Activated naive CD8-positive, alpha-beta T cell treated with anti-CD3 and anti-CD28 coated beads, Interleukin-2, amount 10 ng/mL, durations not matched to agents 7 days and 5 days (primary cell): Measurements from ENCODE around the gene ZNF423. TPM values are rescaled to one million over a fixed set of nuclear protein-coding genes. Genes with fewer than 3 reads are reported as not detected.

Experiments
- ATAC-seq: fragments of 150-1000 bp; cut with Tn5 transposase; one replicate; pipeline ENCODE4 v1.10.0; 2021; ENCODE audit warnings: low read depth, moderate library complexity
- POLR2A ChIA-PET: fragments of 350-600 bp; sonication (Branson Sonifier 250); formaldehyde crosslinking; loops from one replicate; lab custom pipeline; 2021; ENCODE audit warnings: antibody characterized with exemption; lab: Charles Lee
- DNase-seq: peaks from one replicate; pipeline ENCODE4 v3.0.0; 2021
- H3K27ac Mint-ChIP-seq: one replicate; pipeline ENCODE4 v1.8.0; 2022; ENCODE audit warnings: mild to moderate bottlenecking, mixed read lengths
- H3K27me3 Mint-ChIP-seq: one replicate; pipeline ENCODE4 v1.8.0; 2022; ENCODE audit warnings: mild to moderate bottlenecking, moderate library complexity, mixed read lengths
- H3K36me3 Mint-ChIP-seq: one replicate; pipeline ENCODE4 v1.8.0; 2021; ENCODE audit warnings: mild to moderate bottlenecking, mixed read lengths
- H3K4me1 Mint-ChIP-seq: one replicate; pipeline ENCODE4 v1.8.0; 2021; ENCODE audit warnings: mixed read lengths
- H3K4me3 Mint-ChIP-seq: one replicate; pipeline ENCODE4 v1.8.0; 2022; ENCODE audit warnings: mild to moderate bottlenecking, moderate library complexity, mixed read lengths
- H3K9me3 Mint-ChIP-seq: one replicate; pipeline ENCODE4 v1.8.0; 2021; ENCODE audit warnings: mixed read lengths
- total RNA-seq, 2 experiments: library from RNA; stranded (reverse); gene quantifications; one replicate each; pipeline ENCODE4 v1.2.3, GENCODE V29; 2021

Gene ZNF423
- total RNA-seq, 2 experiments from 2014 or later, result 0.06 TPM; not detected in 1

- no peaks in the 10 kb centered on the region for H3K36me3 Mint-ChIP-seq
- DNase-seq (no peak), ATAC-seq (no peak)
- H3K27ac Mint-ChIP-seq, result no peak overlapping the region
- peaks cover 16% of the 10 kb centered on the region for H3K27me3 Mint-ChIP-seq
- no peaks in the 10 kb centered on the region for H3K4me1 Mint-ChIP-seq
- POLR2A ChIA-PET, result no interaction called here
- H3K9me3 Mint-ChIP-seq, result no peaks in the 10 kb centered on the region
- H3K4me3 Mint-ChIP-seq, result no peak overlapping the region
Measured at GRCh38 chr16:49834531-49835151, 21.3 kb downstream of the ZNF423 start.

- POLR2A ChIA-PET, result no interaction called here
- ATAC-seq, result no peak
- no peak for DNase-seq
- peaks cover 11% of the 10 kb centered on the region for H3K27me3 Mint-ChIP-seq
- H3K4me3 Mint-ChIP-seq, result no peak overlapping the region
- H3K36me3 Mint-ChIP-seq, result no peaks in the 10 kb centered on the region
- H3K27ac Mint-ChIP-seq, result no peak overlapping the region
- no peaks in the 10 kb centered on the region for H3K9me3 Mint-ChIP-seq
- H3K4me1 Mint-ChIP-seq, result no peaks in the 10 kb centered on the region
Measured at GRCh38 chr16:49833796-49834530, 21.9 kb downstream of the ZNF423 start.

GRCh38 chr16:49833085-49833484 lies 22.8 kb downstream of the ZNF423 start:
- H3K9me3 Mint-ChIP-seq, result no peaks in the 10 kb centered on the region
- ATAC-seq, result no peak
- H3K36me3 Mint-ChIP-seq, result no peaks in the 10 kb centered on the region
- no peak overlapping the region for H3K27ac Mint-ChIP-seq
- POLR2A ChIA-PET, result no interaction called here
- H3K27me3 Mint-ChIP-seq, result peaks cover 11% of the 10 kb centered on the region
- no peaks in the 10 kb centered on the region for H3K4me1 Mint-ChIP-seq
- DNase-seq, result no peak
- no peak overlapping the region for H3K4me3 Mint-ChIP-seq

- ATAC-seq, result no peak
- POLR2A ChIA-PET, result no interaction called here
- Mint-ChIP-seq H3K27ac (no peak overlapping the region), H3K36me3 (no peaks in the 10 kb centered on the region), H3K4me1 (no peaks in the 10 kb centered on the region), H3K4me3 (no peak overlapping the region), H3K9me3 (no peaks in the 10 kb centered on the region), H3K27me3 (peaks cover 11% of the 10 kb centered on the region)
- no peak for DNase-seq
Measured at GRCh38 chr16:49832177-49832576, 23.7 kb downstream of the ZNF423 start.

GRCh38 chr16:49830873-49831272 lies 25.0 kb downstream of the ZNF423 start:
- ATAC-seq (no peak), DNase-seq (no peak)
- Mint-ChIP-seq H3K9me3 (no peaks in the 10 kb centered on the region), H3K27me3 (peaks cover 7% of the 10 kb centered on the region), H3K36me3 (no peaks in the 10 kb centered on the region), H3K4me3 (no peak overlapping the region), H3K4me1 (no peaks in the 10 kb centered on the region), H3K27ac (no peak overlapping the region)
- POLR2A ChIA-PET, result no interaction called here

GRCh38 chr16:49828533-49829267 lies 27.2 kb downstream of the ZNF423 start:
- POLR2A ChIA-PET, result no interaction called here
- no peak overlapping the region for H3K27ac Mint-ChIP-seq
- H3K9me3 Mint-ChIP-seq, result no peaks in the 10 kb centered on the region
- ATAC-seq (no peak), DNase-seq (no peak)
- H3K27me3 Mint-ChIP-seq, result peaks cover 7% of the 10 kb centered on the region
- no peaks in the 10 kb centered on the region for H3K36me3 Mint-ChIP-seq
- H3K4me1 Mint-ChIP-seq, result no peaks in the 10 kb centered on the region
- H3K4me3 Mint-ChIP-seq, result no peak overlapping the region

GRCh38 chr16:49827805-49828438 lies 28.0 kb downstream of the ZNF423 start:
- H3K27me3 Mint-ChIP-seq, result peaks cover 7% of the 10 kb centered on the region
- no peaks in the 10 kb centered on the region for H3K4me1 Mint-ChIP-seq
- DNase-seq, result no peak
- H3K9me3 Mint-ChIP-seq, result no peaks in the 10 kb centered on the region
- H3K36me3 Mint-ChIP-seq, result no peaks in the 10 kb centered on the region
- no peak overlapping the region for H3K4me3 Mint-ChIP-seq
- POLR2A ChIA-PET, result no interaction called here
- no peak overlapping the region for H3K27ac Mint-ChIP-seq
- no peak for ATAC-seq

- H3K4me3 Mint-ChIP-seq, result no peak overlapping the region
- peaks cover 7% of the 10 kb centered on the region for H3K27me3 Mint-ChIP-seq
- no peaks in the 10 kb centered on the region for H3K4me1 Mint-ChIP-seq
- no peak overlapping the region for H3K27ac Mint-ChIP-seq
- POLR2A ChIA-PET, result no interaction called here
- no peak for ATAC-seq
- H3K9me3 Mint-ChIP-seq, result no peaks in the 10 kb centered on the region
- H3K36me3 Mint-ChIP-seq, result no peaks in the 10 kb centered on the region
- no peak for DNase-seq
Measured at GRCh38 chr16:49826515-49826914, 29.4 kb downstream of the ZNF423 start.

GRCh38 chr16:49825041-49825440 lies 30.9 kb downstream of the ZNF423 start:
- H3K4me3 Mint-ChIP-seq, result no peak overlapping the region
- no peaks in the 10 kb centered on the region for H3K4me1 Mint-ChIP-seq
- H3K36me3 Mint-ChIP-seq, result no peaks in the 10 kb centered on the region
- no peak overlapping the region for H3K27ac Mint-ChIP-seq
- ATAC-seq (no peak), DNase-seq (no peak)
- no peaks in the 10 kb centered on the region for H3K9me3 Mint-ChIP-seq
- peaks cover 7% of the 10 kb centered on the region for H3K27me3 Mint-ChIP-seq
- POLR2A ChIA-PET, result no interaction called here

GRCh38 chr16:49824593-49824992 lies 31.3 kb downstream of the ZNF423 start:
- H3K27me3 Mint-ChIP-seq, result peaks cover 7% of the 10 kb centered on the region
- DNase-seq (no peak), ATAC-seq (no peak)
- no peak overlapping the region for H3K4me3 Mint-ChIP-seq
- POLR2A ChIA-PET, result no interaction called here
- no peaks in the 10 kb centered on the region for H3K4me1 Mint-ChIP-seq
- H3K9me3 Mint-ChIP-seq, result no peaks in the 10 kb centered on the region
- no peaks in the 10 kb centered on the region for H3K36me3 Mint-ChIP-seq
- no peak overlapping the region for H3K27ac Mint-ChIP-seq

GRCh38 chr16:49822649-49823370 lies 33.1 kb downstream of the ZNF423 start:
- POLR2A ChIA-PET, result no interaction called here
- Mint-ChIP-seq H3K27me3 (peaks cover 4% of the 10 kb centered on the region), H3K9me3 (no peaks in the 10 kb centered on the region), H3K36me3 (no peaks in the 10 kb centered on the region), H3K27ac (no peak overlapping the region), H3K4me1 (no peaks in the 10 kb centered on the region), H3K4me3 (no peak overlapping the region)
- DNase-seq (no peak), ATAC-seq (no peak)

GRCh38 chr16:49821614-49822282 lies 34.2 kb downstream of the ZNF423 start:
- H3K4me1 Mint-ChIP-seq, result no peaks in the 10 kb centered on the region
- H3K27ac Mint-ChIP-seq, result no peak overlapping the region
- POLR2A ChIA-PET, result no interaction called here
- H3K36me3 Mint-ChIP-seq, result no peaks in the 10 kb centered on the region
- ATAC-seq (no peak), DNase-seq (no peak)
- H3K4me3 Mint-ChIP-seq, result no peak overlapping the region
- H3K27me3 Mint-ChIP-seq, result peaks cover 2% of the 10 kb centered on the region
- H3K9me3 Mint-ChIP-seq, result no peaks in the 10 kb centered on the region

GRCh38 chr16:49821156-49821555 lies 34.8 kb downstream of the ZNF423 start:
- ATAC-seq (no peak), DNase-seq (no peak)
- Mint-ChIP-seq H3K4me1 (no peaks in the 10 kb centered on the region), H3K27ac (no peak overlapping the region), H3K36me3 (no peaks in the 10 kb centered on the region), H3K9me3 (no peaks in the 10 kb centered on the region), H3K4me3 (no peak overlapping the region), H3K27me3 (peaks cover 2% of the 10 kb centered on the region)
- POLR2A ChIA-PET, result no interaction called here
